GM18951 (cell line): ENCODE data around the gene HPSE2.

Experiments
- POLR2A ChIP-seq: IDR thresholded peaks from 4 replicates; pipeline ENCODE4 v1.6.1; 2011; ENCODE audit warnings: mild to moderate bottlenecking; ENCODE audit not compliant: insufficient read length, insufficient read depth; ENCODE audit errors: extremely low read depth
- in situ Hi-C: fragments of 300-500 bp; cut with MboI; formaldehyde crosslinking; loops from one replicate; pipeline ENCODE4 v1.12.0; 2022; ENCODE audit warnings: low sequenced_read_pairs, mixed read lengths, inconsistent platforms; ENCODE audit not compliant: unreplicated experiment

HPSE2 gene

GRCh38 chr10:98673171-98673782, 562.4 kb downstream of the HPSE2 start:
- no peak for TF ChIP-seq POLR2A
- in situ Hi-C loops, result no loop called here

GRCh38 chr10:98667081-98667480, 568.6 kb downstream of the HPSE2 start:
- in situ Hi-C loops, result loop anchor here (10.0 kb wide), 1 partner anchor 202 kb away; no protein-coding TSS in a partner anchor
- no peak for TF ChIP-seq POLR2A

- in situ Hi-C loops, result loop anchor here (10.0 kb wide), 1 partner anchor 201 kb away; no protein-coding TSS in a partner anchor
- no peak for TF ChIP-seq POLR2A
Observed at GRCh38 chr10:98666276-98666675, 569.4 kb downstream of the HPSE2 start.

GRCh38 chr10:98664329-98665042, 571.2 kb downstream of the HPSE2 start:
- in situ Hi-C loops, result loop anchor here (10.0 kb wide), 1 partner anchor 200 kb away; no protein-coding TSS in a partner anchor
- TF ChIP-seq POLR2A, result no peak

GRCh38 chr10:98659951-98660350, 575.7 kb downstream of the HPSE2 start:
- no peak for TF ChIP-seq POLR2A
- in situ Hi-C loops, result loop anchor here (10.0 kb wide), 1 partner anchor 195 kb away; no protein-coding TSS in a partner anchor

- in situ Hi-C loops, result no loop called here
- no peak for TF ChIP-seq POLR2A
Observed at GRCh38 chr10:98655492-98655891, 580.2 kb downstream of the HPSE2 start.

GRCh38 chr10:98649170-98649569, 586.5 kb downstream of the HPSE2 start:
- no peak for TF ChIP-seq POLR2A
- in situ Hi-C loops, result no loop called here

- no peak for TF ChIP-seq POLR2A
- in situ Hi-C loops, result no loop called here
Observed at GRCh38 chr10:98646998-98647917, 588.4 kb downstream of the HPSE2 start.

- in situ Hi-C loops, result no loop called here
- TF ChIP-seq POLR2A, result no peak
Observed at GRCh38 chr10:98644466-98644865, 591.2 kb downstream of the HPSE2 start.

GRCh38 chr10:98642281-98642680, 593.4 kb downstream of the HPSE2 start:
- in situ Hi-C loops, result no loop called here
- no peak for TF ChIP-seq POLR2A

GRCh38 chr10:98638920-98639319, 596.7 kb downstream of the HPSE2 start:
- TF ChIP-seq POLR2A, result no peak
- in situ Hi-C loops, result no loop called here

GRCh38 chr10:98636921-98637329, 598.7 kb downstream of the HPSE2 start:
- in situ Hi-C loops, result no loop called here

More at GRCh38 chr10:98636921-98637329, 598.7 kb downstream of the HPSE2 start:
- TF ChIP-seq POLR2A, result no peak
